H1 (cell line): Measurements from ENCODE around the gene ACYP2. TPM values are rescaled to one million over a fixed set of nuclear protein-coding genes. Genes with fewer than 3 reads are reported as not detected.

Experiments used
- CTCF ChIA-PET: fragments of 300-600 bp; sonication (Branson Sonifier 250); formaldehyde crosslinking; loops from one replicate; lab custom pipeline; 2021; ENCODE audit not compliant: partially characterized antibody; lab: Charles Lee
- POLR2A ChIA-PET: fragments of 300-600 bp; sonication (Branson Sonifier 250); formaldehyde crosslinking; loops from one replicate; lab custom pipeline; 2021; ENCODE audit warnings: inconsistent platforms; ENCODE audit not compliant: partially characterized antibody; lab: Charles Lee
- DNase-seq, 2 experiments: peaks; one replicate each; pipeline versions ENCODE4 v3.0.0 to v3.0.0-alpha.2; 2010 to 2022; ENCODE audit warnings: low spot score in 2 of 2, low read depth in 1 of 2, mixed read lengths in 1 of 2
- FAIRE-seq: peaks from 2 replicates; lab custom pipeline; 2011; peaks lifted over from hg19 to GRCh38; lab: Jason Lieb, UNC
- H2AFZ ChIP-seq: 2 replicates; pipeline ENCODE4 v1.8.1; 2012; ENCODE audit warnings: low read length, inconsistent platforms
- H2AK5ac ChIP-seq: 2 replicates; pipeline ENCODE4 v1.6.1; 2013; ENCODE audit warnings: low read depth, low read length
- H2BK120ac ChIP-seq: replicated peaks from 2 replicates; pipeline ENCODE3; 2013; ENCODE audit warnings: low read depth, low read length, inconsistent platforms
- H2BK12ac ChIP-seq: 2 replicates; pipeline ENCODE4 v1.6.1; 2013; ENCODE audit warnings: low read depth, low read length
- H2BK15ac ChIP-seq: 2 replicates; pipeline ENCODE4 v1.6.1; 2013; ENCODE audit warnings: low read length
- H2BK20ac ChIP-seq: 2 replicates; pipeline ENCODE4 v1.6.1; 2013; ENCODE audit warnings: low read length
- H2BK5ac ChIP-seq: 2 replicates; pipeline ENCODE4 v1.6.1; 2013; ENCODE audit warnings: low read depth, low read length
- H3K14ac ChIP-seq: 2 replicates; pipeline ENCODE4 v1.6.1; 2013; ENCODE audit warnings: inconsistent platforms; ENCODE audit not compliant: insufficient read length
- H3K18ac ChIP-seq: 2 replicates; pipeline ENCODE4 v1.6.1; 2013; ENCODE audit warnings: low read length; ENCODE audit errors: extremely low read depth
- H3K23ac ChIP-seq: 2 replicates; pipeline ENCODE4 v1.6.1; 2013; ENCODE audit warnings: inconsistent platforms; ENCODE audit not compliant: insufficient read length
- H3K23me2 ChIP-seq: 2 replicates; pipeline ENCODE4 v1.6.1; 2013; ENCODE audit warnings: low read depth, low read length
- H3K27ac ChIP-seq: 2 replicates; pipeline ENCODE4 v1.6.1; 2011; ENCODE audit warnings: low read depth, low read length, inconsistent platforms
- H3K27me3 ChIP-seq, 4 experiments: replicated peaks in 1 of 4; 1 replicate in 1 of 4; 2 replicates in 3 of 4; pipeline versions ENCODE4 v1.6.1 to v1.8.1; 2011 to 2013; ENCODE audit warnings: low read length in 3 of 4, mild to moderate bottlenecking in 3 of 4, inconsistent platforms in 2 of 4, mixed read lengths in 2 of 4, moderate library complexity in 1 of 4; ENCODE audit not compliant: control insufficient read depth in 3 of 4, insufficient read depth in 3 of 4; ENCODE audit errors: extremely low read depth in 1 of 4
- H3K36me3 ChIP-seq, 4 experiments: 2 replicates each; pipeline versions ENCODE4 v1.6.1 to v1.8.1; 2011 to 2013; ENCODE audit warnings: mild to moderate bottlenecking in 4 of 4, low read length in 3 of 4, moderate library complexity in 2 of 4, control low read depth in 1 of 4, inconsistent platforms in 1 of 4; ENCODE audit not compliant: insufficient read depth in 4 of 4, control insufficient read depth in 2 of 4
- H3K4ac ChIP-seq: replicated peaks from 2 replicates; pipeline ENCODE3; 2013; ENCODE audit warnings: low read length, low read depth, mixed read lengths, inconsistent platforms; ENCODE audit not compliant: insufficient read length
- H3K4me1 ChIP-seq, 4 experiments: replicated peaks in 1 of 4; 1 replicate in 1 of 4; 2 replicates in 3 of 4; pipeline versions ENCODE4 v1.6.1 to v1.8.1; 2011 to 2013; ENCODE audit warnings: low read length in 3 of 4, inconsistent platforms in 2 of 4, mixed read lengths in 1 of 4; ENCODE audit not compliant: insufficient read depth in 4 of 4, control insufficient read depth in 3 of 4
- H3K4me2 ChIP-seq, 2 experiments: 2 replicates each; pipeline versions ENCODE4 v1.6.1 to v1.8.1; 2011 to 2013; ENCODE audit warnings: low read depth in 2 of 2, low read length in 2 of 2, control low read depth in 1 of 2, inconsistent platforms in 1 of 2, mild to moderate bottlenecking in 1 of 2; ENCODE audit not compliant: insufficient read depth in 1 of 2
- H3K4me3 ChIP-seq, 4 experiments: fragments of 200-600, 300-600 bp in 1 of 4; sonication (generic), shearing (Covaris generic), sonication (Bioruptor Twin) in 1 of 4; 2 replicates each; pipeline versions ENCODE4 v1.5.1 to v1.8.1; 2011 to 2016; ENCODE audit warnings: low read length in 4 of 4, low read depth in 3 of 4, control low read depth in 2 of 4, inconsistent platforms in 2 of 4, mild to moderate bottlenecking in 2 of 4, mixed read lengths in 1 of 4, moderate library complexity in 1 of 4; ENCODE audit not compliant: insufficient read depth in 2 of 4; ENCODE audit errors: extremely low read depth in 1 of 4
- H3K56ac ChIP-seq: replicated peaks from 2 replicates; pipeline ENCODE3; 2013; ENCODE audit warnings: low read depth, mild to moderate bottlenecking, mixed read lengths, low read length, inconsistent platforms; ENCODE audit not compliant: insufficient read length
- H3K79me1 ChIP-seq: 2 replicates; pipeline ENCODE4 v1.6.1; 2013; ENCODE audit warnings: low read depth, low read length, control low read depth
- H3K79me2 ChIP-seq, 2 experiments: 2 replicates each; pipeline versions ENCODE4 v1.6.1 to v1.8.1; 2012 to 2013; ENCODE audit warnings: low read length in 2 of 2, mild to moderate bottlenecking in 2 of 2, inconsistent platforms in 1 of 2; ENCODE audit not compliant: insufficient read depth in 2 of 2, control insufficient read depth in 1 of 2
- H3K9ac ChIP-seq, 4 experiments: replicated peaks in 1 of 4; 1 replicate in 1 of 4; 2 replicates in 3 of 4; pipeline versions ENCODE4 v1.6.1 to v1.8.1; 2011 to 2013; ENCODE audit warnings: low read depth in 3 of 4, low read length in 3 of 4, control low read depth in 2 of 4, mild to moderate bottlenecking in 2 of 4, moderate library complexity in 2 of 4, inconsistent platforms in 1 of 4; ENCODE audit errors: extremely low read depth in 1 of 4
- H3K9me3 ChIP-seq, 2 experiments: 2 replicates each; pipeline versions ENCODE4 v1.6.1 to v1.8.1; 2012 to 2013; ENCODE audit warnings: mild to moderate bottlenecking in 2 of 2, moderate library complexity in 2 of 2, control low read depth in 1 of 2, inconsistent platforms in 1 of 2, low read depth in 1 of 2, low read length in 1 of 2, mixed read lengths in 1 of 2; ENCODE audit not compliant: insufficient read depth in 2 of 2
- H4K20me1 ChIP-seq, 2 experiments: replicated peaks in 1 of 2; 2 replicates each; pipeline versions ENCODE3 to v1.8.1; 2011 to 2013; ENCODE audit warnings: inconsistent platforms in 2 of 2, low read length in 2 of 2, mild to moderate bottlenecking in 1 of 2; ENCODE audit not compliant: insufficient read depth in 2 of 2, control insufficient read depth in 1 of 2
- H4K5ac ChIP-seq: 2 replicates; pipeline ENCODE4 v1.6.1; 2013; ENCODE audit warnings: low read length, low read depth, mixed read lengths, inconsistent platforms; ENCODE audit not compliant: insufficient read length
- H4K8ac ChIP-seq: 2 replicates; pipeline ENCODE4 v1.8.0; 2013; ENCODE audit warnings: mild to moderate bottlenecking, moderate library complexity, low read length, inconsistent platforms; ENCODE audit not compliant: insufficient read depth; ENCODE audit errors: extremely low read depth
- H4K91ac ChIP-seq: replicated peaks from 2 replicates; pipeline ENCODE3; 2013; ENCODE audit warnings: low read length, mixed read lengths, inconsistent platforms; ENCODE audit not compliant: insufficient read length
- HDAC2 ChIP-seq, 2 experiments: fragments of 300-600 bp in 1 of 2; sonication (generic) in 1 of 2; IDR thresholded peaks; 2 replicates each; pipeline ENCODE4 v1.6.1; 2011 to 2012; ENCODE audit warnings: low read depth in 2 of 2, low read length in 2 of 2, mild to moderate bottlenecking in 2 of 2, moderate library complexity in 2 of 2, borderline replicate concordance in 1 of 2, inconsistent platforms in 1 of 2
- RFX5 ChIP-seq: IDR thresholded peaks from 2 replicates; pipeline ENCODE4 v1.6.1; 2011; ENCODE audit warnings: low read depth, low read length, improper control_type of control experiment, borderline replicate concordance
- TBP ChIP-seq: IDR thresholded peaks from 2 replicates; pipeline ENCODE4 v1.6.1; 2011; ENCODE audit warnings: low read depth, low read length, improper control_type of control experiment
- WGBS, 2 experiments: shearing (Covaris generic) in 1 of 2; methylation state at CpG; one replicate each; pipeline versions ENCODE4 v1.1.6 to v1.1.7; 2013 to 2015; ENCODE audit warnings: low lambda C conversion rate in 2 of 2, mixed read lengths in 2 of 2, inconsistent platforms in 1 of 2, low coverage in 1 of 2, missing lambda C conversion rate in 1 of 2; ENCODE audit not compliant: insufficient replicate concordance in 2 of 2, insufficient coverage in 1 of 2, insufficient read length in 1 of 2; ENCODE audit errors: extremely low coverage in 1 of 2, missing lambda C conversion rate in 1 of 2; 5-methylcytosine and 5-hydroxymethylcytosine counted together
- polyA plus RNA-seq, 7 experiments: library from polyadenylated mRNA; depleted of rRNA in 3 of 7; stranded (reverse) in 5 of 7; unstranded in 2 of 7; fragments of >200 nt in 5 of 7; fragments of 200-250 nt in 2 of 7; gene quantifications; 1 replicate in 5 of 7; 2 replicates in 1 of 7; 4 replicates in 1 of 7; pipeline versions ENCODE4 v1.2.1 to v1.2.3, GENCODE V29; 2011 to 2013; ENCODE audit warnings: missing spikeins in 2 of 7, mixed read lengths in 2 of 7
- total RNA-seq: library from RNA; stranded (reverse); fragmentation: NEBNext Ultra II Directional; extraction: Animal tissue kit (Norgen Biotek cat#: 25700); gene quantifications from 2 replicates; pipeline ENCODE4 v1.2.1, GENCODE V29; 2021

Gene ACYP2
- total and polyA plus RNA-seq, 2 of the 8 experiments (the other 6 are each of a cell fraction or from before 2014, with no cell fraction given) = 3.4 to 4.4 TPM

DNA sequence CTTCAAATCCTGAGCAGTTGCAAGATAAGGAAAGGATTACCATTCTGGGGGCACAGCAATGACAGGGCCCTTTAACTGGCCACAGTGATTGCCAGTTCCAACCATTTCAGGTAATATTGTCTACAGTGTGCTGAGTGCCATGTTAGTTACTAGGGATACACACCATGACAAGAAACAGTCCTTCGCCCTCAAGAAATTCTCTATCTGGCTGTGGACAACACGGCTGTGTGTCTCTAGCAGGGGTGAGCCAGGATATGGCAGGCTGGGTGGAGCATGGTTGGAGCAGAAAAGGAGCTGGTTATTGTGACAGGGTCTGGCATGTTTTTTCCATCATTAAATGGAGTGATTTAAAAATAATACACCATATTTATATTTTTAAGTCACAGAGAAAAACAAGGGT, 109.6 kb downstream of the ACYP2 start:
- POLR2A ChIA-PET = no interaction called here
- no peaks in the 10 kb centered on the region; a peak in 1 of 7 replicates for H3K27me3 ChIP-seq
- no peak overlapping the region for H2AFZ ChIP-seq
- no peak overlapping the region for H3K27ac ChIP-seq
- H4K20me1 ChIP-seq = no peaks in the 10 kb centered on the region
- H2BK120ac ChIP-seq = no peak overlapping the region
- 97% methylated on average over 2 of the region's 2 CpGs; no CpG with 5 or more reads in 1 of the 2 experiments for WGBS, 2 experiments
- H2BK15ac ChIP-seq = no peak overlapping the region
- no peak overlapping the region for H3K4me3 ChIP-seq
- no peak overlapping the region for H2BK5ac ChIP-seq
- H3K36me3 ChIP-seq = no peaks in the 10 kb centered on the region
- TF ChIP-seq RFX5 (no peak), HDAC2 (IDR thresholded peaks at IDR 0.05; ENCODE audit: borderline replicate concordance in 1 of 2, low read depth in 2 of 2, low read length in 2 of 2) (no peak), TBP (no peak)
- H3K9me3 ChIP-seq = no peaks in the 10 kb centered on the region
- DNase-seq = no peak
- no peak overlapping the region for H3K14ac ChIP-seq
- H3K23ac ChIP-seq = no peak overlapping the region
- no peak overlapping the region for H3K18ac ChIP-seq
- no peak for FAIRE-seq
- H3K79me1 ChIP-seq = no peaks in the 10 kb centered on the region
- H2BK20ac ChIP-seq = no peak overlapping the region
- 0 out of 2 replicates have a peak overlapping the region, but pooled peaks have one; percentile 14 for H4K8ac ChIP-seq
- no peaks in the 10 kb centered on the region; a peak in 1 of 7 replicates for H3K4me1 ChIP-seq
- no peak overlapping the region for H2AK5ac ChIP-seq
- no peak overlapping the region for H3K9ac ChIP-seq
- no peaks in the 10 kb centered on the region for H3K23me2 ChIP-seq
- H4K91ac ChIP-seq = no peak overlapping the region
- H3K56ac ChIP-seq = no peak overlapping the region
- H4K5ac ChIP-seq = no peak overlapping the region
- H3K4ac ChIP-seq = no peak overlapping the region
- CTCF ChIA-PET = interaction anchor here (1.9 kb wide), 1 partner anchor 18 kb away, joined by 5 read pairs; no protein-coding TSS in a partner anchor
- H3K79me2 ChIP-seq = no peaks in the 10 kb centered on the region
- H3K4me2 ChIP-seq = no peak overlapping the region
- no peak overlapping the region for H2BK12ac ChIP-seq
